HepG2 (cell line): ENCODE data around the gene PRRT2. TPM values are rescaled to one million over a fixed set of nuclear protein-coding genes. Genes with fewer than 3 reads are reported as not detected.
A peak's percentile ranks its signal among the peaks of the same experiment; 100 is the strongest.

Experiments
- ARNTL ChIP-seq: sonication (generic); formaldehyde crosslinking; IDR thresholded peaks from 2 replicates; pipeline ENCODE4 v1.4.0; 2020; ENCODE audit warnings: mild to moderate bottlenecking, missing genetic modification reagents
- ATF7 ChIP-seq, 2 experiments: fragments of 450-650 bp in 1 of 2; sonication (generic) in 1 of 2; formaldehyde crosslinking in 1 of 2; IDR thresholded peaks; 2 replicates each; pipeline versions ENCODE4 v1.4.0 to v1.6.1; 2016 to 2020; ENCODE audit warnings: antibody characterized with exemption in 1 of 2, mild to moderate bottlenecking in 1 of 2, missing genetic modification reagents in 1 of 2
- ATF7-NPFF ChIP-seq: sonication (generic); formaldehyde crosslinking; IDR thresholded peaks from 2 replicates; pipeline ENCODE4 v1.8.1; 2023; ENCODE audit warnings: mild to moderate bottlenecking, low read depth, missing genetic modification reagents, moderate library complexity
- ATRX ChIP-seq: sonication (generic); formaldehyde crosslinking; IDR thresholded peaks from 2 replicates; pipeline ENCODE4 v1.4.0; 2020; ENCODE audit warnings: missing genetic modification reagents, borderline replicate concordance
- HDAC1 ChIP-seq: sonication (generic); formaldehyde crosslinking; IDR thresholded peaks from 2 replicates; pipeline ENCODE4 v1.5.1; 2020; ENCODE audit warnings: mild to moderate bottlenecking, missing genetic modification reagents
- HNRNPL ChIP-seq: fragments of 200-400 bp; formaldehyde crosslinking; IDR thresholded peaks from 2 replicates; pipeline ENCODE4 v1.6.1; 2017; ENCODE audit warnings: mild to moderate bottlenecking, low read depth, low read length
- JDP2 ChIP-seq: sonication (generic); formaldehyde crosslinking; IDR thresholded peaks from 2 replicates; pipeline ENCODE4 v1.8.1; 2022; ENCODE audit warnings: missing genetic modification reagents, borderline replicate concordance
- JUNB ChIP-seq: sonication (generic); formaldehyde crosslinking; IDR thresholded peaks from 2 replicates; pipeline ENCODE4 v1.8.0; 2022; ENCODE audit warnings: missing genetic modification reagents, mild to moderate bottlenecking, borderline replicate concordance
- KLF16 ChIP-seq, 2 experiments: sonication (generic) in 1 of 2; formaldehyde crosslinking in 1 of 2; IDR thresholded peaks; 2 replicates each; pipeline versions ENCODE4 v1.6.1 to v1.8.0; 2016 to 2023; ENCODE audit warnings: missing genetic modification reagents in 2 of 2, missing compliant biosample characterization in 1 of 2
- LCORL ChIP-seq, 2 experiments: fragments of 450-650 bp in 1 of 2; sonication (generic) in 1 of 2; formaldehyde crosslinking in 1 of 2; IDR thresholded peaks; 2 replicates each; pipeline versions ENCODE4 v1.5.0 to v1.6.1; 2017 to 2020; ENCODE audit warnings: antibody characterized with exemption in 1 of 2, missing genetic modification reagents in 1 of 2
- MIXL1 ChIP-seq: IDR thresholded peaks from 2 replicates; pipeline ENCODE4 v1.6.1; 2016
- MLLT10 ChIP-seq: sonication (generic); formaldehyde crosslinking; IDR thresholded peaks from 2 replicates; pipeline ENCODE4 v1.4.0; 2020; ENCODE audit warnings: missing genetic modification reagents
- MXD4 ChIP-seq: IDR thresholded peaks from 2 replicates; pipeline ENCODE4 v1.6.1; 2016; ENCODE audit warnings: mild to moderate bottlenecking, missing biosample characterization, missing genetic modification reagents
- SOX13 ChIP-seq, 3 experiments: fragments of 450-650 bp in 1 of 3; sonication (generic) in 1 of 3; formaldehyde crosslinking in 1 of 3; IDR thresholded peaks in 2 of 3; conservative IDR thresholded peaks in 1 of 3; 2 replicates each; pipeline versions ENCODE4 v1.5.0 to v1.6.1; 2016 to 2020; ENCODE audit warnings: antibody characterized with exemption in 1 of 3, mild to moderate bottlenecking in 1 of 3, missing compliant biosample characterization in 1 of 3, missing genetic modification reagents in 1 of 3, moderate library complexity in 1 of 3
- TBX3 ChIP-seq: fragments of 450-650 bp; IDR thresholded peaks from 2 replicates; pipeline ENCODE4 v1.6.1; 2017; ENCODE audit warnings: antibody characterized with exemption, mild to moderate bottlenecking, inconsistent platforms, borderline replicate concordance
- YEATS4 ChIP-seq: sonication (generic); formaldehyde crosslinking; IDR thresholded peaks from 2 replicates; pipeline ENCODE4 v1.4.0; 2020; ENCODE audit warnings: missing genetic modification reagents, borderline replicate concordance
- ZNF138 ChIP-seq: sonication (generic); formaldehyde crosslinking; IDR thresholded peaks from 2 replicates; pipeline ENCODE4 v1.5.0; 2020; ENCODE audit warnings: mild to moderate bottlenecking, low read depth, missing genetic modification reagents
- ZNF33A ChIP-seq: sonication (generic); formaldehyde crosslinking; IDR thresholded peaks from 2 replicates; pipeline ENCODE4 v1.5.1; 2020; ENCODE audit warnings: missing genetic modification reagents, mild to moderate bottlenecking, moderate library complexity, borderline replicate concordance
- ZNF33B ChIP-seq: sonication (generic); formaldehyde crosslinking; IDR thresholded peaks from 2 replicates; pipeline ENCODE4 v1.5.1; 2020; ENCODE audit warnings: mild to moderate bottlenecking, missing genetic modification reagents
- ZNF350 ChIP-seq: sonication (generic); formaldehyde crosslinking; IDR thresholded peaks from 2 replicates; pipeline ENCODE4 v1.4.0; 2020; ENCODE audit warnings: mild to moderate bottlenecking, low read depth, missing genetic modification reagents, borderline replicate concordance
- ZNF383 ChIP-seq: sonication (generic); formaldehyde crosslinking; IDR thresholded peaks from 2 replicates; pipeline ENCODE4 v1.4.0; 2020; ENCODE audit warnings: missing genetic modification reagents, mild to moderate bottlenecking, borderline replicate concordance
- ZNF547 ChIP-seq: sonication (generic); formaldehyde crosslinking; IDR thresholded peaks from 2 replicates; pipeline ENCODE4 v1.5.1; 2020; ENCODE audit warnings: mild to moderate bottlenecking, missing genetic modification reagents
- polyA plus RNA-seq, 8 experiments: library from polyadenylated mRNA; depleted of rRNA in 3 of 8; stranded (reverse) in 7 of 8; unstranded in 1 of 8; fragments of >200 nt; fragmentation: Illumina TruSeq in 4 of 8; extraction: Trizol in 4 of 8; gene quantifications; 2 replicates each; pipeline versions ENCODE4 v1.2.1 to v1.2.3, GENCODE V29; 2011 to 2016; ENCODE audit warnings: low read depth in 4 of 8, missing spikeins in 1 of 8, mixed read lengths in 1 of 8; ENCODE audit not compliant: insufficient read depth in 1 of 8
- total RNA-seq, 5 experiments: library from RNA; depleted of rRNA; stranded (reverse); fragments of >200 nt; fragmentation: Illumina TruSeq; extraction: Trizol; gene quantifications; 2 replicates each; pipeline ENCODE4 v1.2.3, GENCODE V29; 2016; ENCODE audit warnings: low read depth in 1 of 5
- TF ChIP-seq, protein P1 (sequence below): sonication (generic); formaldehyde crosslinking; conservative IDR thresholded peaks from 2 replicates; pipeline ENCODE4 v1.4.0; 2020; ENCODE audit warnings: missing genetic modification reagents
- TF ChIP-seq, protein P2 (sequence below): sonication (generic); formaldehyde crosslinking; IDR thresholded peaks from 2 replicates; pipeline ENCODE4 v1.8.1; 2023; ENCODE audit warnings: mild to moderate bottlenecking, missing genetic modification reagents, borderline replicate concordance
- TF ChIP-seq, protein P3 (sequence below): sonication (generic); IDR thresholded peaks from 2 replicates; pipeline ENCODE4 v1.6.1; 2016; ENCODE audit warnings: low read depth, borderline replicate concordance

The PRRT2 gene
- total and polyA plus RNA-seq, 2 of the 13 experiments (the other 11 are each of a cell fraction or from before 2014, with no cell fraction given) = 0.51 to 1.1 TPM

DNA sequence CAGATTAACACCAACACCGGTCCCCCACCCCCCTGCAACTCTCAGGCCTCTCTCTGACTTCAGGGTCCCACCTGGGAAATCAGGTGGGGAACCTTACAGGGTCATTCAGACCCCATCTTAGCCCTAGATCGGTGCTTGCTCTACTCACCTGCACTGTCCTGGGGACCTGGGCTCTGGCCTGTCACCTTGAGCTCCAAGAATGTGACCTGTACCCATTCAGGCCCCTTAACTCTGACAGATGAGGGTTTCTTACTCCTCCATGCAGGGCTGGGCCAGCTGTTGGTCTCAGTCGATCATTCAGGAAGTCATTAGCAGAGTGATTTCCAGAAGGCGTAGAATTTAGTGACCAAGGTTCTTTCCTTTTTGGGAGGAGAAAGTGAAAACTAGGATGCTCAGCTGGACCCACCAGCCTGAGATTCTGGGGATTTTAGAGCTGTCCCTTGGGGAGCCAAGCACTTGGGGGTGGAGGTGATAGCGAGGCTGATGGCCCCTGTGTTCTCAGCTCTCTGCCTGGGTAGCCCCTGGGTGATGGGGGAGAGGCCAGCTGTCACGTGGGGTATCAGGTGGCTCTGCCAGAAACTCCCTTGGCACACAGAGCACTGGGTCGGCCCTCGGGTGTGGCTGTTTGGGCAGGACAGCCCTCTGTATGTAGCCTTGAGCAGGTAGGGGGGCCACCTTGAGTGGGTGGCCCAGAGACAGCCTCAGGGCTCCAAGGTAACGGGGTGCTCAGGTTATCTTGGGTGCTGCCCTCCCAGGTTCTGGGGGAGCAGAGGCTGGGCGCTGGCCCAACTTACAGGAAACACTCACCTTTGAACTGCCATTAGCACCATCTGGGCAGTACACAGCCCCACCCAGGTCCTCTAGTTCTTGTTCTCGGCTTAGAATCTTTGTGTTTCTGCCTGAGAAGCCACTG, 9.0 kb downstream of the PRRT2 start (continued):
- TF ChIP-seq, protein P1, sequence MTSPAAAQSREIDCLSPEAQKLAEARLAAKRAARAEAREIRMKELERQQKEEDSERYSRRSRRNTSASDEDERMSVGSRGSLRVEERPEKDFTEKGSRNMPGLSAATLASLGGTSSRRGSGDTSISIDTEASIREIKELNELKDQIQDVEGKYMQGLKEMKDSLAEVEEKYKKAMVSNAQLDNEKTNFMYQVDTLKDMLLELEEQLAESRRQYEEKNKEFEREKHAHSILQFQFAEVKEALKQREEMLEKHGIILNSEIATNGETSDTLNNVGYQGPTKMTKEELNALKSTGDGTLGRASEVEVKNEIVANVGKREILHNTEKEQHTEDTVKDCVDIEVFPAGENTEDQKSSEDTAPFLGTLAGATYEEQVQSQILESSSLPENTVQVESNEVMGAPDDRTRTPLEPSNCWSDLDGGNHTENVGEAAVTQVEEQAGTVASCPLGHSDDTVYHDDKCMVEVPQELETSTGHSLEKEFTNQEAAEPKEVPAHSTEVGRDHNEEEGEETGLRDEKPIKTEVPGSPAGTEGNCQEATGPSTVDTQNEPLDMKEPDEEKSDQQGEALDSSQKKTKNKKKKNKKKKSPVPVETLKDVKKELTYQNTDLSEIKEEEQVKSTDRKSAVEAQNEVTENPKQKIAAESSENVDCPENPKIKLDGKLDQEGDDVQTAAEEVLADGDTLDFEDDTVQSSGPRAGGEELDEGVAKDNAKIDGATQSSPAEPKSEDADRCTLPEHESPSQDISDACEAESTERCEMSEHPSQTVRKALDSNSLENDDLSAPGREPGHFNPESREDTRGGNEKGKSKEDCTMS = no peak
- no peak for TF ChIP-seq ZNF383
- TF ChIP-seq TBX3 = no peak
- TF ChIP-seq HNRNPL = peak; percentile 68; the same call in 1 of the 2 replicates
- TF ChIP-seq ZNF350 (CRISPR knock-in tag) = 0 out of 2 replicates have a peak, but pooled peaks have one; percentile 7
- no peak for TF ChIP-seq ATF7 (IDR thresholded peaks at IDR 0.05)
- peak; percentile 29; the same call in 1 of the 2 replicates for TF ChIP-seq ATF7 (CRISPR knock-in tag; IDR thresholded peaks at IDR 0.05)
- no peak for TF ChIP-seq MLLT10 (CRISPR knock-in tag)
- peak; percentile 53; the same call in 1 of the 2 replicates for TF ChIP-seq ARNTL (CRISPR knock-in tag)
- TF ChIP-seq ZNF33A (CRISPR knock-in tag) = no peak
- no peak for TF ChIP-seq JDP2 (CRISPR knock-in tag)
- TF ChIP-seq SOX13 (IDR thresholded peaks at IDR 0.05) = no peak
- TF ChIP-seq SOX13 (CRISPR knock-in tag; conservative IDR thresholded peaks at IDR 0.05 in 1 of 2, IDR thresholded peaks at IDR 0.05 in 1 of 2) = no peak
- TF ChIP-seq JUNB = no peak
- 0 out of 2 replicates have a peak, but pooled peaks have one; percentile 14 for TF ChIP-seq YEATS4 (CRISPR knock-in tag)
- TF ChIP-seq ZNF547 = no peak
- TF ChIP-seq, protein P2, sequence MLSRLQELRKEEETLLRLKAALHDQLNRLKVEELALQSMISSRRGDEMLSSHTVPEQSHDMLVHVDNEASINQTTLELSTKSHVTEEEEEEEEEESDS (CRISPR knock-in tag) = no peak
- no peak for TF ChIP-seq LCORL (IDR thresholded peaks at IDR 0.05)
- 0 out of 2 replicates have a peak, but pooled peaks have one; percentile 33 for TF ChIP-seq LCORL (CRISPR knock-in tag; IDR thresholded peaks at IDR 0.05)
- TF ChIP-seq ATRX (CRISPR knock-in tag) = no peak
- no peak for TF ChIP-seq MIXL1 (CRISPR knock-in tag)
- TF ChIP-seq KLF16 (CRISPR knock-in tag; IDR thresholded peaks at IDR 0.05) = no peak
- TF ChIP-seq ZNF138 = no peak
- no peak for TF ChIP-seq ATF7-NPFF
- 0 out of 2 replicates have a peak, but pooled peaks have one; percentile 7 for TF ChIP-seq MXD4 (CRISPR knock-in tag)
- TF ChIP-seq, protein P3, sequence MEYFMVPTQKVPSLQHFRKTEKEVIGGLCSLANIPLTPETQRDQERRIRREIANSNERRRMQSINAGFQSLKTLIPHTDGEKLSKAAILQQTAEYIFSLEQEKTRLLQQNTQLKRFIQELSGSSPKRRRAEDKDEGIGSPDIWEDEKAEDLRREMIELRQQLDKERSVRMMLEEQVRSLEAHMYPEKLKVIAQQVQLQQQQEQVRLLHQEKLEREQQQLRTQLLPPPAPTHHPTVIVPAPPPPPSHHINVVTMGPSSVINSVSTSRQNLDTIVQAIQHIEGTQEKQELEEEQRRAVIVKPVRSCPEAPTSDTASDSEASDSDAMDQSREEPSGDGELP = 0 out of 2 replicates have a peak, but pooled peaks have one; percentile 8
- TF ChIP-seq HDAC1 = no peak; the same call in 1 of the 2 replicates
- TF ChIP-seq ZNF33B (CRISPR knock-in tag) = no peak
